Myometrial cell (primary cell): ENCODE results near the gene ITGB4. TPM values are rescaled to one million over a fixed set of nuclear protein-coding genes. Genes with fewer than 3 reads are reported as not detected.

Experiments
- total RNA-seq: library from RNA; depleted of rRNA; stranded (reverse); fragments of >200 nt; gene quantifications from 2 replicates; pipeline ENCODE4 v1.2.3, GENCODE V29; 2015

Gene ITGB4
- total RNA-seq, result not detected in 2 replicates

GRCh38 chr17:75720656-75721462 is at the start of gene ITGB4:
TSS of gene ITGB4 (plus strand) at chr17:75721459. CDS start at chr17:75724704, 3,245 bp downstream.

DNA sequence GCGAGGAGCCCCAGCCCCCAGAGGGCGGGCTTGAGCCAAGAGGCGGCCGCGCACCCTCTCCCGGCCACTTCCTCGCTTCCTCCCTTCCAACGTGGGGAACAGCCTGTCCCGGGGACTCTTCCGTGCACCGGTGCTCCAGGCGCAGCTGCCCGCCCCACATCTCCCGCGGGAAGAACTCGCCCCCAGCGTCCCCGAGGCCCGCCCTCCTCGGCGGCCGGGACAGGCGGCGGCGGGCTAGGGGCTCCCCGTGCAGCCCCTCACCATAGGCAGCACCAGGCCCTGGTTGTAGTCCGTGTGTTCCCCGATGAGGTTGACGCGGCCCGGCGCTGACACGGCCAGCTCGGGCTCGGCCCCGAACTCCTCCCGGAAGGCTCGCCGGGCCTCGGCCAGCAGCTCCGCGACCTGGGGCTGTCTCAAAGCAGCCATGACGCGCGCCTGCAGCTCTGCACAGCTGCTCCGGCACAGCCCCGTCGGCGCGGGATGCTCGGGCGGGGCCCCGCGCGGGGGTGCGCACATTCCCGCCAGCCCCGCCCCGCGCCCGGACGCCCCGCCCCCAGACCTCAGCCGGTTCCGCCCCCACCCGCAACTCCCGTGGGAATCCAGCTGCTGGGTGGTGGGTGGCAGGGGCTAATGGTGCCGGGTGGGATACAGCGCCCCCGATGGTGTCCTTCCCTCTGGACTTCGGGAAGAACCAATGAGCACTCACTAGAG is 43.6 kb downstream of the ITGB4 start, which contains the start of gene GALK1:
Gene GALK1 (minus strand): TSS at position 482 of the 711 bp plus-strand sequence. CDS start 56 bp downstream, at position 426.

DNA sequence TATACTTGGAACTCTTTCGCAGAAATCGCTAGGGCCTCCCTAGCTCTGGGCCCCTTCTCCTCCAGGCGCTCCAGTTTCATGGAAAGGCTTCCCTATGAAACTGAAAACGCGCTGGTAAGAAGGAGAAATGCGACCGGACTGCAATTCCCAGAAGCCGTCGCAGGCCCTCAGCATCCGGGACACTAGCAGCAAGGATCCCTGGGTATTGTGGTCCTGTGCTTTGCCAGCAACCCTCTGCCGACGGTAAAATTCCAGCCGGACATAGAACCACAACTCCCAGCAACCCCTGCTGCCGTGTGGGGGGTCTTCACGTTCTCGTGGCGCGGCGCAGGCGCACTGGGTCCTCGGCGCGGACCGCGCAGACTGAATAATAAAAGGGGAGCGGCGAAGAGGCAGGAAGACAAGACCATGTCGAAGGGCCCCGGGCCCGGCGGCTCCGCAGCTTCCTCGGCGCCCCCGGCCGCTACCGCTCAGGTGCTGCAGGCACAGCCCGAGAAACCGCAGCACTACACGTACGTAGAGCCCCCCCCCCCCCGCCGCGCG is 63.3 kb downstream of the ITGB4 start, which contains the start of gene UNK:
Gene UNK (plus strand): TSS at position 334 of the 543 bp plus-strand sequence. CDS start 75 bp downstream, at position 409.

Other genes starting within 250 kb of the ITGB4 start
- gene CASKIN2, start 205.9 kb upstream of the ITGB4 start, total RNA-seq, result 6.3 and 8.2 TPM in 2 replicates
- 14.7 and 15.4 TPM in 2 replicates for gene TSEN54, start 204.9 kb upstream of the ITGB4 start, total RNA-seq
- under 0.01 and 0.89 TPM in 2 replicates for gene LLGL2, start 195.8 kb upstream of the ITGB4 start, total RNA-seq
- gene MYO15B, start 133.7 kb upstream of the ITGB4 start, total RNA-seq, result 0.18 and 2.6 TPM in 2 replicates
- gene SMIM5, start 88.0 kb upstream of the ITGB4 start, total RNA-seq, result 0.18 TPM in 1 of 2 replicates, not detected in the other
- gene RECQL5, start 54.3 kb upstream of the ITGB4 start, total RNA-seq, result 18.3 and 21.6 TPM in 2 replicates
- 80.1 and 106 TPM in 2 replicates for gene SAP30BP, start 54.1 kb upstream of the ITGB4 start, total RNA-seq
- gene GALK1, start 43.7 kb downstream of the ITGB4 start, total RNA-seq, result 62.2 and 70.3 TPM in 2 replicates
- 13.6 and 32.3 TPM in 2 replicates for gene UNK, start 63.3 kb downstream of the ITGB4 start, total RNA-seq
- 0.89 and 3.5 TPM in 2 replicates for gene UNC13D, start 122.9 kb downstream of the ITGB4 start, total RNA-seq
- 84.4 and 94.8 TPM in 2 replicates for gene WBP2, start 133.9 kb downstream of the ITGB4 start, total RNA-seq
- gene TRIM47, start 157.1 kb downstream of the ITGB4 start, total RNA-seq, result 11.3 and 15.3 TPM in 2 replicates
- 14.4 and 21.3 TPM in 2 replicates for gene TRIM65, start 175.5 kb downstream of the ITGB4 start, total RNA-seq
- gene MRPL38, start 183.4 kb downstream of the ITGB4 start, total RNA-seq, result 24.1 and 27.1 TPM in 2 replicates
- gene FBF1, start 219.6 kb downstream of the ITGB4 start, total RNA-seq, result 9.5 and 15.1 TPM in 2 replicates